ENCODE measurements around the gene ARSA. TPM values are rescaled to one million over a fixed set of nuclear protein-coding genes. Genes with fewer than 3 reads are reported as not detected.

ARSA gene
- total and polyA plus RNA-seq, 2 of the 13 experiments (the other 11 are each of a cell fraction or from before 2014, with no cell fraction given), result 9.0 to 11.5 TPM

DNA sequence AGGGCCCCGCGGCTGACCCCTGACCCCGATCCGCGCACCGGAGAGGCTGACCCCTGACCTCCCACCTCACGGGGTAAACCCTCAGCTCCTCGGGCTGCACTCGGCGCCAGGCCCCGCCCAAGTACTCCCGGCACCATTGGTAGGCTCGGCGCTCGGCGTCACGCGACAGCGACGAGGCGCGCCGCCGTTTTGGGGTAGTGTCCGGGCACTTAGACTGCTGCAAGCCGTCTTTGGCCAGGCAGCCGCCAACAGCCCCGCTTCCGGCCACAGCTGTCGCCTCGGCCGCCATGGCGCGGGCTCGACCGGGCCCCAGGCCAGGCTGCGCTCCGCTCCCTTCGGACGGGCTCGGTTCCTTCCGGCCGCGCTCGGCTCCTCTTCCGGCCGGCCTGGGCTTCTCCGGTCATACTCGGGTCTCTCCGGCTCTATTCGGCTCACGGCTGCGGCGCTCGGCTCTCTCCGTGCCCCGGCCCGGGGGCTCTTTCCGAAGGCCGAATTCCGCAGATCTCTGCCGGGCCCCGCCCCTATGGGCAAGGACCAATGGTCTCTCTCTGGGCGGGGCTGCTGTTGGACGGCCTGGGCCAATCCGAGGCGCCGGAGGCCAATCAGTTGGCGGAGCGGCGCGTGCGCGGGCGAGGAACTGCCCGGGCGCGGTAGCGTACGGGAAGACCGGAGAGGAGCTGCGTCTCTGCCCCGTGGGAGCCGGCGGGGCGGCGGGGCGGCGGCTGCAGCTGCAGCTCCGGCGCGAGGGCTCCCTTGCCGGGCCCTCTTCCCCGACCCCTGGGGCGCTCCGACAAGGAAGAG lies 45.3 kb downstream of the ARSA start, which contains the start of gene CHKB (continued):
- TF ChIP-seq PHF21A (CRISPR knock-in tag; IDR thresholded peaks at IDR 0.05) (peak; percentile 90), SMC3 (IDR thresholded peaks at IDR 0.05; ENCODE audit: low read length) (no peak), ZNF329 (CRISPR knock-in tag; IDR thresholded peaks at IDR 0.05; ENCODE audit: low read depth) (peak; percentile 73; the same call in 1 of the 2 replicates), ZNF367 (CRISPR knock-in tag; IDR thresholded peaks at IDR 0.05; ENCODE audit: borderline replicate concordance) (no peak; the same call in 1 of the 2 replicates), ZNF616 (CRISPR knock-in tag; IDR thresholded peaks at IDR 0.05; ENCODE audit: low read depth) (no peak), ZNF430 (CRISPR knock-in tag; IDR thresholded peaks at IDR 0.05) (peak; percentile 21; the same call in 1 of the 2 replicates), ZNF614 (CRISPR knock-in tag; IDR thresholded peaks at IDR 0.05; ENCODE audit: borderline replicate concordance) (0 out of 2 replicates have a peak, but pooled peaks have one; percentile 31), JDP2 (CRISPR knock-in tag; IDR thresholded peaks at IDR 0.05; ENCODE audit: borderline replicate concordance) (no peak), ZMYM4 (CRISPR knock-in tag; IDR thresholded peaks at IDR 0.05) (peak; percentile 31; the same call in 1 of the 2 replicates), TRIM22 (IDR thresholded peaks at IDR 0.05) (no peak), FOXA1 (IDR thresholded peaks at IDR 0.05) (no peak), FOXA1 (CRISPR knock-in tag; IDR thresholded peaks at IDR 0.05) (no peak), ISX (CRISPR knock-in tag; conservative IDR thresholded peaks at IDR 0.05) (peak; percentile 69; the same call in 1 of the 2 replicates), HNF1A (IDR thresholded peaks at IDR 0.05; ENCODE audit: low read depth) (no peak), HNF1A (CRISPR knock-in tag; IDR thresholded peaks at IDR 0.05; ENCODE audit: borderline replicate concordance) (0 out of 2 replicates have a peak, but pooled peaks have one; percentile 33), RFXANK (CRISPR knock-in tag; IDR thresholded peaks at IDR 0.05) (no peak), PTBP1 (IDR thresholded peaks at IDR 0.05; ENCODE audit: low read depth, low read length, poor library complexity, severe bottlenecking) (no peak), ZSCAN31 (CRISPR knock-in tag; IDR thresholded peaks at IDR 0.05; ENCODE audit: low read depth) (peak; percentile 23; the same call in 1 of the 2 replicates), CEBPZ (IDR thresholded peaks at IDR 0.05; ENCODE audit: low read length) (no peak), NCOR1 (IDR thresholded peaks at IDR 0.05; ENCODE audit: borderline replicate concordance, low read length) (no peak)

All from HepG2 (cell line).